ENCODE data around the gene NPAS2.

DNA sequence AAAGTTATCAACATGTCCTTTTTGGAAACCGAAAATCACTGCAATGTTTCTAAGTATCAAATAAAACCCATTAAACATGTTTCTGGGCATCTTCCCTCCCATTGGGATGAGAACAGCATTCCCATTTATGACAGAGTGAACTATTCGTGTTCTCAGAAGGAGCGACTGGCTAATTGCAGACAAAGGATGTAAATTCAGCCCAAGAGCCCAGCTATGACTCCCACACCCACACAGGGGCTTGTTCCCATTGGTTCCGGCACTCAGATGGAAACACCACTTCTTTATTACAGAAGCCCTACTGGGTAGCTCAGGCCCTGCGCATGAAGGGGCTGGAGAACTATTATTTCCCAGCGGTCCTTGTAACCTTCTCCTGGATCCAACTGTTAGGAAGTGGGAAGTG, 16.6 kb upstream of the NPAS2 start:
- TF ChIP-seq EZH2 (IDR thresholded peaks at IDR 0.05; ENCODE audit: low read depth, low read length, severe bottlenecking): no peak
- TF ChIP-seq MAFK (IDR thresholded peaks at IDR 0.05; ENCODE audit: low read depth, low read length): no peak
- TF ChIP-seq, protein P1, sequence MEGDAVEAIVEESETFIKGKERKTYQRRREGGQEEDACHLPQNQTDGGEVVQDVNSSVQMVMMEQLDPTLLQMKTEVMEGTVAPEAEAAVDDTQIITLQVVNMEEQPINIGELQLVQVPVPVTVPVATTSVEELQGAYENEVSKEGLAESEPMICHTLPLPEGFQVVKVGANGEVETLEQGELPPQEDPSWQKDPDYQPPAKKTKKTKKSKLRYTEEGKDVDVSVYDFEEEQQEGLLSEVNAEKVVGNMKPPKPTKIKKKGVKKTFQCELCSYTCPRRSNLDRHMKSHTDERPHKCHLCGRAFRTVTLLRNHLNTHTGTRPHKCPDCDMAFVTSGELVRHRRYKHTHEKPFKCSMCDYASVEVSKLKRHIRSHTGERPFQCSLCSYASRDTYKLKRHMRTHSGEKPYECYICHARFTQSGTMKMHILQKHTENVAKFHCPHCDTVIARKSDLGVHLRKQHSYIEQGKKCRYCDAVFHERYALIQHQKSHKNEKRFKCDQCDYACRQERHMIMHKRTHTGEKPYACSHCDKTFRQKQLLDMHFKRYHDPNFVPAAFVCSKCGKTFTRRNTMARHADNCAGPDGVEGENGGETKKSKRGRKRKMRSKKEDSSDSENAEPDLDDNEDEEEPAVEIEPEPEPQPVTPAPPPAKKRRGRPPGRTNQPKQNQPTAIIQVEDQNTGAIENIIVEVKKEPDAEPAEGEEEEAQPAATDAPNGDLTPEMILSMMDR (IDR thresholded peaks at IDR 0.05; ENCODE audit: control extremely low read depth in 1 of 3, insufficient read depth in 1 of 3, low read depth in 1 of 3, low read length in 3 of 3): no peak
- TF ChIP-seq, protein P2, sequence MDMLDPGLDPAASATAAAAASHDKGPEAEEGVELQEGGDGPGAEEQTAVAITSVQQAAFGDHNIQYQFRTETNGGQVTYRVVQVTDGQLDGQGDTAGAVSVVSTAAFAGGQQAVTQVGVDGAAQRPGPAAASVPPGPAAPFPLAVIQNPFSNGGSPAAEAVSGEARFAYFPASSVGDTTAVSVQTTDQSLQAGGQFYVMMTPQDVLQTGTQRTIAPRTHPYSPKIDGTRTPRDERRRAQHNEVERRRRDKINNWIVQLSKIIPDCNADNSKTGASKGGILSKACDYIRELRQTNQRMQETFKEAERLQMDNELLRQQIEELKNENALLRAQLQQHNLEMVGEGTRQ (IDR thresholded peaks at IDR 0.05; ENCODE audit: low read length): no peak
- no peak for TF ChIP-seq POLR2A (IDR thresholded peaks at IDR 0.05; ENCODE audit: control extremely low read depth in 1 of 2, low read depth in 2 of 2, low read length in 2 of 2)
- no peak for TF ChIP-seq RBBP5 (IDR thresholded peaks at IDR 0.05; ENCODE audit: borderline replicate concordance, low read depth, low read length)
- TF ChIP-seq, protein P3, sequence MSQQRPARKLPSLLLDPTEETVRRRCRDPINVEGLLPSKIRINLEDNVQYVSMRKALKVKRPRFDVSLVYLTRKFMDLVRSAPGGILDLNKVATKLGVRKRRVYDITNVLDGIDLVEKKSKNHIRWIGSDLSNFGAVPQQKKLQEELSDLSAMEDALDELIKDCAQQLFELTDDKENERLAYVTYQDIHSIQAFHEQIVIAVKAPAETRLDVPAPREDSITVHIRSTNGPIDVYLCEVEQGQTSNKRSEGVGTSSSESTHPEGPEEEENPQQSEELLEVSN (IDR thresholded peaks at IDR 0.05): no peak
- TF ChIP-seq RFX5 (IDR thresholded peaks at IDR 0.05; ENCODE audit: borderline replicate concordance, low read depth, low read length): no peak
- no peak for TF ChIP-seq RNF2 (IDR thresholded peaks at IDR 0.05; ENCODE audit: borderline replicate concordance, low read depth, low read length, missing control alignments, poor library complexity, severe bottlenecking)
- TF ChIP-seq POLR2AphosphoS5 (IDR thresholded peaks at IDR 0.05; ENCODE audit: low read depth, low read length): no peak
- no peak for TF ChIP-seq GTF2F1 (IDR thresholded peaks at IDR 0.05; ENCODE audit: borderline replicate concordance, low read depth, low read length)
- TF ChIP-seq, protein P4, sequence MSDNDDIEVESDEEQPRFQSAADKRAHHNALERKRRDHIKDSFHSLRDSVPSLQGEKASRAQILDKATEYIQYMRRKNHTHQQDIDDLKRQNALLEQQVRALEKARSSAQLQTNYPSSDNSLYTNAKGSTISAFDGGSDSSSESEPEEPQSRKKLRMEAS (IDR thresholded peaks at IDR 0.05): no peak
- TF ChIP-seq YY1 (IDR thresholded peaks at IDR 0.05; ENCODE audit: low read depth, low read length): no peak

Data from H1 (cell line).